GM12864 (cell line): ENCODE results near the gene BATF2.
"Not testable (repeated sequence)": the region's sequence is repeated elsewhere in the genome, so short reads cannot be mapped to it uniquely, and the experiment has no call there.

Experiments
- DNase-seq: peaks from one replicate; pipeline ENCODE4 v3.0.0-alpha.2; 2011; ENCODE audit warnings: low read depth
- H3K4me3 ChIP-seq: 2 replicates; pipeline ENCODE4 v1.5.1; 2011; ENCODE audit warnings: mild to moderate bottlenecking, low read depth, low read length, control low read depth
- CTCF ChIP-seq: IDR thresholded peaks from 2 replicates; pipeline ENCODE4 v1.5.1; 2011; ENCODE audit warnings: low read depth, mild to moderate bottlenecking, moderate library complexity, low read length, control low read depth, inconsistent platforms; ENCODE audit errors: missing control alignments

The BATF2 gene

DNA sequence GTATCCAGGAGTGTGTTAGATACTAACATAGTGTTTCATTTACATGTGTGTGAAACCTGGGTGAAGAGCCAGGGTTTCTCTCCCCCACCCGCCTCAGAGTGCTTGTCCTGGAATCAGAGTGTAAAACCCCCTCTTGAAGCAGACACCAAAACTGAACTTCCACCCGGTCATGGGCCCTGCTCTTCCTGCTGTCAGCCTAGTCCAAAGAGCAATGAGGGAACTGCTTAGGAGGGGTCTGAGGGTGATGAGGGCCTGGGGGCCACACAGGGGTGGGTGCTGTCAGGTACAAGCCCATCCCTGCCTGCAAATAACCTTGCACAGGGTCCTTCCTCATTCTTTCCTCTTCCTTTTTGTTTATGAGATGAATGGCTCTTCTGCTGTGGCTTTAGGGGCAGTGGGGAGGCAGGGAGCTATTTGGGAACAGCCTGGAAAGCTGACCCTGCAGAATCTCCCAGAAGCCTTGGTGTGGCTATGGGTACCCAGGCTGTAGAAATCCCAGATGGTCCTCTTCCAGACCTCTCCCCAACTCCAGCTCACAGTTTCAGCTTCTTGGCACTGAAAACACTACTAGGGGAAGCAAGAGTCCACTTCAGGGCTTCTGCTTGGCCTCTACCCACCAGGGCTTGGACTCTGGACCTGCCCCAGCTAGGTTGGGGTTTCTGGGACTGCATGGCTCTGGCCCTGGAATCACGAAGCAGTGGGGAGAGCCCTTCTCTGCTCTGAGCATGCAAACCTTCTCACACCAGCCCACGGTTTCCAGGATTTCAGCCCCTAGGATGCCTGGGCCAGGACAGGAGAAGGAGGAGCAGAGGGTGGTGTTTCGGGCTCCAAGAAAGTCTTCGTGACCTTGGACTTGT lies 8.5 kb downstream of the BATF2 start:
- H3K4me3 ChIP-seq = no peak overlapping the region
- no peak for TF ChIP-seq CTCF
- DNase-seq = no peak

DNA sequence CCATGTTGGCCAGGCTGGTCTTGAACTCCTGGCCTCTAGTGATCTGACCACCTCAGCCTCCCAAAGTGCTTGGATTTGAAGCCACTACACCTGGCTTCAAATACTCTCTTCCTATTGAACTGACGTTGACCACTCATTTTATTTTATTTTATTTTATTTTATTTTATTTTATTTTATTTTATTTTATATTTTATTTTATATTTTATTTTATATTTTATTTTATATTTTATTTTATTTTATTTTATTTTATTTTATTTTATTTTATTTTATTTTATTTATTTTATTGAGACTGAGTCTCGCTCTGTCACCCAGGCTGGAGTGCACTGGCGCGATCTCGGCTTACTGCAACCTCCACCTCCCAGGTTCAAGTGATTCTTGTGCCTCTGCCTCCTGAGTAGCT lies 13.4 kb downstream of the BATF2 start:
- DNase-seq = not testable (repeated sequence)

GRCh38 chr11:64976651-64977050 lies 20.1 kb downstream of the BATF2 start:
- no peak for TF ChIP-seq CTCF
- no peak overlapping the region for H3K4me3 ChIP-seq
- no peak for DNase-seq

More for the DNA sequence above, 13.4 kb downstream of the BATF2 start:
- not testable (repeated sequence) for H3K4me3 ChIP-seq

- TF ChIP-seq CTCF = no peak
- no peak overlapping the region for H3K4me3 ChIP-seq
- DNase-seq = no peak
Observed at GRCh38 chr11:64974124-64974523, 22.6 kb downstream of the BATF2 start.

GRCh38 chr11:64971421-64972233 lies 25.1 kb downstream of the BATF2 start, which contains the start of gene MAJIN:
TSS of gene MAJIN (minus strand) at chr11:64972108. CDS start at chr11:64959405, 12,703 bp downstream.
- TF ChIP-seq CTCF = no peak
- H3K4me3 ChIP-seq = no peak within 1 kb of the TSS
- DNase-seq = no peak

DNA sequence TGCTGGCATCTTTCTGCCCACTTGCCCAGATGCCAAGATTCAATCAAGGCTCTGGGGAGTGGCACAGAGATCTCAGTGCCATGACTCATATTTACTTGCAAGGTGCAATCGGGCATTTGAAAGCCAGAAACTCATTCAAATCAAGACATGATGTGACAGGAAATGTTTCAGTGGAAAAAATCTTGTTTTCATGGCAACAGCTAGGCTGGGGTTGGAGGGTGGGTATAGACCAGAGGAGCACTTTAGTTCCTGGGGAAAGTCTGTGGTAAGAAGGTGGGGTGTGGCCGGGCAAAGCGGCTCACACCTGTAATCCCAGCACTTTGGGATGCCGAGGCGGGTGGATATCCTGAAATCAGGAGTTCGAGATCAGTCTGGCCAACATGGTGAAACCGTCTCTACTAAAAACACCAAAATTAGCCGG lies 26.0 kb downstream of the BATF2 start:
- no peak for TF ChIP-seq CTCF
- H3K4me3 ChIP-seq = no peak overlapping the region
- DNase-seq = no peak

- no peak for TF ChIP-seq CTCF
- no peak overlapping the region for H3K4me3 ChIP-seq
- no peak for DNase-seq
Observed at GRCh38 chr11:64969209-64969608, 27.6 kb downstream of the BATF2 start.
